Keratinocyte (primary cell): ENCODE results near the gene HMSD. TPM values are rescaled to one million over a fixed set of nuclear protein-coding genes. Genes with fewer than 3 reads are reported as not detected.

Experiments used
- DNase-seq: peaks from one replicate; pipeline ENCODE4 v3.0.0-alpha.2; 2011; ENCODE audit warnings: low read depth, missing footprints, low spot score
- FAIRE-seq: peaks from 2 replicates; lab custom pipeline; 2011; peaks lifted over from hg19 to GRCh38; lab: Jason Lieb, UNC
- H2AFZ ChIP-seq: 2 replicates; pipeline ENCODE4 v1.6.0; 2012; ENCODE audit warnings: low read length, control low read depth, inconsistent platforms; ENCODE audit not compliant: control insufficient read depth
- H3K27ac ChIP-seq: 2 replicates; pipeline ENCODE4 v1.5.1; 2011; ENCODE audit warnings: low read length; ENCODE audit not compliant: control insufficient read depth, insufficient read depth
- H3K27me3 ChIP-seq: 3 replicates; pipeline ENCODE4 v1.6.0; 2011; ENCODE audit warnings: low read length; ENCODE audit not compliant: control insufficient read depth, insufficient read depth; ENCODE audit errors: extremely low read depth
- H3K36me3 ChIP-seq, 2 experiments: 2 replicates in 1 of 2; 3 replicates in 1 of 2; pipeline ENCODE4 v1.5.1; 2011; ENCODE audit warnings: low read length in 2 of 2, mild to moderate bottlenecking in 1 of 2; ENCODE audit not compliant: control insufficient read depth in 2 of 2, insufficient read depth in 2 of 2; ENCODE audit errors: extremely low read depth in 1 of 2
- H3K4me1 ChIP-seq: 3 replicates; pipeline ENCODE4 v1.5.1; 2011; ENCODE audit warnings: low read length; ENCODE audit not compliant: control insufficient read depth, insufficient read depth; ENCODE audit errors: extremely low read depth
- H3K4me2 ChIP-seq: 3 replicates; pipeline ENCODE4 v1.6.0; 2011; ENCODE audit warnings: low read depth, low read length; ENCODE audit not compliant: control insufficient read depth, insufficient read depth; ENCODE audit errors: extremely low read depth
- H3K4me3 ChIP-seq, 3 experiments: fragments of 200-600 bp in 1 of 3; sonication (generic) in 1 of 3; 2 replicates in 2 of 3; 3 replicates in 1 of 3; pipeline ENCODE4 v1.5.1; 2011 to 2016; ENCODE audit warnings: low read length in 3 of 3, mild to moderate bottlenecking in 3 of 3, control low read depth in 2 of 3, inconsistent platforms in 1 of 3, low read depth in 1 of 3, mixed read lengths in 1 of 3, mixed run types in 1 of 3, moderate library complexity in 1 of 3; ENCODE audit not compliant: control insufficient read depth in 2 of 3, insufficient read depth in 2 of 3; ENCODE audit errors: extremely low read depth in 1 of 3
- H3K79me2 ChIP-seq: 2 replicates; pipeline ENCODE4 v1.6.0; 2012; ENCODE audit warnings: low read length; ENCODE audit not compliant: control insufficient read depth, insufficient read depth
- H3K9ac ChIP-seq: 3 replicates; pipeline ENCODE4 v1.6.0; 2011; ENCODE audit warnings: low read length; ENCODE audit not compliant: control insufficient read depth, insufficient read depth; ENCODE audit errors: extremely low read depth
- H3K9me1 ChIP-seq: 3 replicates; pipeline ENCODE4 v1.6.0; 2011; ENCODE audit warnings: low read length; ENCODE audit not compliant: control insufficient read depth, insufficient read depth; ENCODE audit errors: extremely low read depth
- H3K9me3 ChIP-seq: 2 replicates; pipeline ENCODE4 v1.5.1; 2012; ENCODE audit warnings: low read depth, low read length; ENCODE audit not compliant: control insufficient read depth
- H4K20me1 ChIP-seq: 3 replicates; pipeline ENCODE4 v1.6.0; 2011; ENCODE audit warnings: low read length; ENCODE audit not compliant: control insufficient read depth, insufficient read depth; ENCODE audit errors: extremely low read depth
- CTCF ChIP-seq, 3 experiments: IDR thresholded peaks in 1 of 3; conservative IDR thresholded peaks in 1 of 3; optimal IDR thresholded peaks in 1 of 3; 2 replicates in 2 of 3; 3 replicates in 1 of 3; pipeline versions ENCODE3 to v1.5.1; 2011; ENCODE audit warnings: low read length in 3 of 3, mild to moderate bottlenecking in 3 of 3, moderate library complexity in 2 of 3, control low read depth in 1 of 3, inconsistent platforms in 1 of 3; ENCODE audit not compliant: insufficient read depth in 2 of 3; ENCODE audit errors: extremely low read depth in 1 of 3
- EZH2 ChIP-seq: IDR thresholded peaks from one replicate; pipeline ENCODE4 v1.6.1; 2012; ENCODE audit warnings: inconsistent platforms, mild to moderate bottlenecking, low read length, moderate library complexity
- dilution Hi-C: fragments of 300-500 bp; cut with MboI; formaldehyde crosslinking; loops from one replicate; pipeline ENCODE4 v1.7.0; 2020; ENCODE audit warnings: low sequenced_read_pairs; ENCODE audit not compliant: extremely low pct_ligation_motif_present
- polyA plus RNA-seq, 5 experiments: library from polyadenylated mRNA; depleted of rRNA in 3 of 5; stranded (reverse) in 3 of 5; stranded (forward) in 1 of 5; unstranded in 1 of 5; fragments of >200 nt; gene quantifications; 1 replicate in 1 of 5; 2 replicates in 3 of 5; 3 replicates in 1 of 5; pipeline versions ENCODE4 v1.2.1 to v1.2.3, GENCODE V29; 2011 to 2012; ENCODE audit warnings: missing spikeins in 2 of 5, low read depth in 1 of 5, low replicate concordance in 1 of 5

Gene HMSD
- polyA plus RNA-seq, 1 donor (not counting 4 experiments of a cell fraction or from before 2014, with no cell fraction given): 1.2 TPM

GRCh38 chr18:63930773-63931354 is 18.2 kb upstream of the HMSD start:
- Histone ChIP-seq H3K4me1 (peaks cover 2% of the 10 kb centered on the region), H3K9me1 (no peaks in the 10 kb centered on the region), H3K27ac (no peak overlapping the region), H3K9ac (no peak overlapping the region), H3K27me3 (no peaks in the 10 kb centered on the region), H4K20me1 (no peaks in the 10 kb centered on the region), H3K9me3 (no peaks in the 10 kb centered on the region), H3K36me3 (no peaks in the 10 kb centered on the region), H2AFZ (no peak overlapping the region), H3K79me2 (no peaks in the 10 kb centered on the region), H3K4me2 (no peak overlapping the region), H3K4me3 (no peak overlapping the region)
- no peak for DNase-seq
- no peak for FAIRE-seq
- dilution Hi-C loops: no loop called here
- TF ChIP-seq EZH2: no peak

GRCh38 chr18:63936156-63936931 is 12.8 kb upstream of the HMSD start:
- no peak overlapping the region for H3K27ac ChIP-seq
- FAIRE-seq (peak; percentile 82), DNase-seq (peak; percentile 15)
- H3K9ac ChIP-seq: peak overlapping the region; percentile 69
- H3K27me3 ChIP-seq: no peaks in the 10 kb centered on the region
- H3K4me1 ChIP-seq: peaks cover 8% of the 10 kb centered on the region
- H3K9me3 ChIP-seq: no peaks in the 10 kb centered on the region
- H3K4me2 ChIP-seq: peak overlapping the region; percentile 95
- no peak for TF ChIP-seq EZH2
- peak; percentile 70 to 95 (median 85) for TF ChIP-seq CTCF (optimal IDR thresholded peaks at IDR 0.05 in 1 of 3, IDR thresholded peaks at IDR 0.05 in 1 of 3, conservative IDR thresholded peaks at IDR 0.05 in 1 of 3; ENCODE audit: extremely low read depth in 1 of 3, insufficient read depth in 2 of 3, low read length in 3 of 3)
- peak overlapping the region; percentile 98 for H2AFZ ChIP-seq
- dilution Hi-C loops: no loop called here
- H3K4me3 ChIP-seq: peak overlapping the region; percentile 58 to 77 (median 74)
- H3K79me2 ChIP-seq: no peaks in the 10 kb centered on the region
- no peaks in the 10 kb centered on the region for H3K9me1 ChIP-seq
- H4K20me1 ChIP-seq: no peaks in the 10 kb centered on the region
- no peaks in the 10 kb centered on the region for H3K36me3 ChIP-seq
